HepG2 (cell line): ENCODE measurements around the gene ZCCHC24. TPM values are rescaled to one million over a fixed set of nuclear protein-coding genes. Genes with fewer than 3 reads are reported as not detected.

Source experiments
- CCAR2 ChIP-seq: fragments of 200-400 bp; formaldehyde crosslinking; optimal IDR thresholded peaks from 2 replicates; pipeline ENCODE3; 2018; ENCODE audit warnings: low read depth, mild to moderate bottlenecking, low read length, moderate library complexity
- CEBPZ ChIP-seq: IDR thresholded peaks from 2 replicates; pipeline ENCODE4 v1.6.1; 2012; ENCODE audit warnings: low read length, improper control_type of control experiment
- EED ChIP-seq: sonication (generic); formaldehyde crosslinking; IDR thresholded peaks from 2 replicates; pipeline ENCODE4 v1.5.0; 2020; ENCODE audit warnings: mild to moderate bottlenecking, missing genetic modification reagents
- HNRNPLL ChIP-seq: fragments of 200-400 bp; formaldehyde crosslinking; IDR thresholded peaks from 2 replicates; pipeline ENCODE4 v1.6.1; 2017; ENCODE audit warnings: mild to moderate bottlenecking, low read depth, low read length; ENCODE audit not compliant: poor library complexity, severe bottlenecking
- HNRNPUL1 ChIP-seq: fragments of 200-400 bp; formaldehyde crosslinking; IDR thresholded peaks from 2 replicates; pipeline ENCODE4 v1.6.1; 2017; ENCODE audit warnings: low read depth, mild to moderate bottlenecking, low read length, moderate library complexity
- KDM4B ChIP-seq: sonication (generic); formaldehyde crosslinking; IDR thresholded peaks from 2 replicates; pipeline ENCODE4 v1.4.0; 2020; ENCODE audit warnings: missing genetic modification reagents
- KLF13 ChIP-seq: sonication (generic); formaldehyde crosslinking; IDR thresholded peaks from 2 replicates; pipeline ENCODE4 v1.4.0; 2020; ENCODE audit warnings: mild to moderate bottlenecking, missing genetic modification reagents
- KMT2A ChIP-seq: sonication (generic); formaldehyde crosslinking; IDR thresholded peaks from 2 replicates; pipeline ENCODE4 v1.4.0; 2020; ENCODE audit warnings: missing genetic modification reagents
- MLX ChIP-seq: IDR thresholded peaks from 2 replicates; pipeline ENCODE4 v1.6.1; 2016
- NFATC3 ChIP-seq: sonication (generic); formaldehyde crosslinking; IDR thresholded peaks from 2 replicates; pipeline ENCODE4 v1.5.1; 2020; ENCODE audit warnings: mild to moderate bottlenecking, missing genetic modification reagents
- PHF8 ChIP-seq: sonication (generic); formaldehyde crosslinking; IDR thresholded peaks from 2 replicates; pipeline ENCODE4 v1.5.0; 2020; ENCODE audit warnings: missing genetic modification reagents
- TERF1 ChIP-seq: sonication (generic); formaldehyde crosslinking; IDR thresholded peaks from 2 replicates; pipeline ENCODE4 v1.8.0; 2022; ENCODE audit warnings: mild to moderate bottlenecking, missing genetic modification reagents, moderate library complexity
- THAP7 ChIP-seq: sonication (generic); formaldehyde crosslinking; IDR thresholded peaks from 2 replicates; pipeline ENCODE4 v1.8.1; 2023; ENCODE audit warnings: mild to moderate bottlenecking, missing genetic modification reagents
- ZFP37 ChIP-seq: sonication (generic); formaldehyde crosslinking; IDR thresholded peaks from 2 replicates; pipeline ENCODE4 v1.4.0; 2020; ENCODE audit warnings: missing genetic modification reagents, borderline replicate concordance
- ZMAT3 ChIP-seq: sonication (generic); formaldehyde crosslinking; conservative IDR thresholded peaks from 2 replicates; pipeline ENCODE4 v1.7.0; 2021; ENCODE audit warnings: missing genetic modification reagents
- ZNF296 ChIP-seq: sonication (generic); formaldehyde crosslinking; conservative IDR thresholded peaks from 2 replicates; pipeline ENCODE4 v1.5.0; 2020; ENCODE audit warnings: mild to moderate bottlenecking, missing genetic modification reagents
- ZNF354B ChIP-seq: sonication (generic); formaldehyde crosslinking; IDR thresholded peaks from 2 replicates; pipeline ENCODE4 v1.8.0; 2022; ENCODE audit warnings: mild to moderate bottlenecking, missing genetic modification reagents
- ZNF598 ChIP-seq: sonication (generic); formaldehyde crosslinking; IDR thresholded peaks from 2 replicates; pipeline ENCODE4 v1.5.1; 2020; ENCODE audit warnings: mild to moderate bottlenecking, missing genetic modification reagents, borderline replicate concordance
- polyA plus RNA-seq, 8 experiments: library from polyadenylated mRNA; depleted of rRNA in 3 of 8; stranded (reverse) in 7 of 8; unstranded in 1 of 8; fragments of >200 nt; fragmentation: Illumina TruSeq in 4 of 8; extraction: Trizol in 4 of 8; gene quantifications; 2 replicates each; pipeline versions ENCODE4 v1.2.1 to v1.2.3, GENCODE V29; 2011 to 2016; ENCODE audit warnings: low read depth in 4 of 8, missing spikeins in 1 of 8, mixed read lengths in 1 of 8; ENCODE audit not compliant: insufficient read depth in 1 of 8
- total RNA-seq, 5 experiments: library from RNA; depleted of rRNA; stranded (reverse); fragments of >200 nt; fragmentation: Illumina TruSeq; extraction: Trizol; gene quantifications; 2 replicates each; pipeline ENCODE4 v1.2.3, GENCODE V29; 2016; ENCODE audit warnings: low read depth in 1 of 5
- TF ChIP-seq, protein P1 (sequence below): sonication (generic); formaldehyde crosslinking; IDR thresholded peaks from 2 replicates; pipeline ENCODE4 v1.5.0; 2020; ENCODE audit warnings: missing genetic modification reagents

Gene ZCCHC24
- total and polyA plus RNA-seq, 2 of the 13 experiments (the other 11 are each of a cell fraction or from before 2014, with no cell fraction given) = 3.1 to 7.9 TPM

- no peak for TF ChIP-seq TERF1 (CRISPR knock-in tag)
- TF ChIP-seq, protein P1, sequence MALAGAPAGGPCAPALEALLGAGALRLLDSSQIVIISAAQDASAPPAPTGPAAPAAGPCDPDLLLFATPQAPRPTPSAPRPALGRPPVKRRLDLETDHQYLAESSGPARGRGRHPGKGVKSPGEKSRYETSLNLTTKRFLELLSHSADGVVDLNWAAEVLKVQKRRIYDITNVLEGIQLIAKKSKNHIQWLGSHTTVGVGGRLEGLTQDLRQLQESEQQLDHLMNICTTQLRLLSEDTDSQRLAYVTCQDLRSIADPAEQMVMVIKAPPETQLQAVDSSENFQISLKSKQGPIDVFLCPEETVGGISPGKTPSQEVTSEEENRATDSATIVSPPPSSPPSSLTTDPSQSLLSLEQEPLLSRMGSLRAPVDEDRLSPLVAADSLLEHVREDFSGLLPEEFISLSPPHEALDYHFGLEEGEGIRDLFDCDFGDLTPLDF = no peak
- TF ChIP-seq ZNF296 = 0 out of 2 replicates have a peak, but pooled peaks have one; percentile 66
- TF ChIP-seq THAP7 (CRISPR knock-in tag) = peak; percentile 67; the same call in 1 of the 2 replicates
- TF ChIP-seq ZFP37 (CRISPR knock-in tag) = no peak; the same call in 1 of the 2 replicates
- TF ChIP-seq KLF13 = no peak
- TF ChIP-seq HNRNPLL = peak; percentile 21
- peak; percentile 78 for TF ChIP-seq MLX (CRISPR knock-in tag)
- TF ChIP-seq KMT2A (CRISPR knock-in tag) = 0 out of 2 replicates have a peak, but pooled peaks have one; percentile 19
- no peak for TF ChIP-seq CCAR2
- no peak for TF ChIP-seq NFATC3 (CRISPR knock-in tag)
- no peak for TF ChIP-seq HNRNPUL1
- TF ChIP-seq ZNF354B (CRISPR knock-in tag) = no peak
- no peak for TF ChIP-seq CEBPZ
- TF ChIP-seq KDM4B (CRISPR knock-in tag) = no peak
- peak; percentile 41; the same call in 1 of the 2 replicates for TF ChIP-seq PHF8 (CRISPR knock-in tag)
- no peak for TF ChIP-seq EED (CRISPR knock-in tag)
- TF ChIP-seq ZMAT3 (CRISPR knock-in tag) = 0 out of 2 replicates have a peak, but pooled peaks have one; percentile 68
- peak; percentile 67; the same call in 1 of the 2 replicates for TF ChIP-seq ZNF598
These were observed 65.1 kb downstream of the ZCCHC24 start (continued) for GRCh38 chr10:79380125-79380945.
